Activated CD4-positive, alpha-beta T cell treated with anti-CD3 and anti-CD28 coated beads, Interleukin-2, amount 50 U/mL, for 16 hours (primary cell): ENCODE data around the gene GARRE1.
A peak's percentile ranks its signal among the peaks of the same experiment; 100 is the strongest.
"Not testable (repeated sequence)": the region's sequence is repeated elsewhere in the genome, so short reads cannot be mapped to it uniquely, and the experiment has no call there.

Experiments used
- DNase-seq: peaks from one replicate; pipeline ENCODE4 v3.0.0-alpha.2; 2020

Gene GARRE1

DNA sequence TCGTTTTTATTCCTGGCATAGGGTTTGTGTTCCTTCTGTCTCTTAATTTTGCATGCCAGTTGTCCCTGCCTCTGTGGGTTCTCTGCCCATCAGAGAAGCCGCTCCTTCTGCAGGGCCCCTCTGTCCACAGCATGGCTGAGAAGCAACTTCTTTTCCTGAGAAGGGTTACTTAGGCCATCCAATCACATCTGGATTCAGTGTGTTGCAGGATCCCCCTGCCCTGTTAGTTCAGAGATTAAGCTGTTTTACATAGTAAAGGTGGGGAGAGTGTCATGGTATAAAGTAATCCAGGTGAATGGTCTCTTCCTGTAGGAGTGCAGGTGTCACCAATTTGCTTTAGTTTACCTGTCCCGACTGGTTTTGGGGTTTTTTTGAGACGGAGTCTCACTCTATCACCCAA lies 22.9 kb upstream of the GARRE1 start:
- no peak for DNase-seq

DNA sequence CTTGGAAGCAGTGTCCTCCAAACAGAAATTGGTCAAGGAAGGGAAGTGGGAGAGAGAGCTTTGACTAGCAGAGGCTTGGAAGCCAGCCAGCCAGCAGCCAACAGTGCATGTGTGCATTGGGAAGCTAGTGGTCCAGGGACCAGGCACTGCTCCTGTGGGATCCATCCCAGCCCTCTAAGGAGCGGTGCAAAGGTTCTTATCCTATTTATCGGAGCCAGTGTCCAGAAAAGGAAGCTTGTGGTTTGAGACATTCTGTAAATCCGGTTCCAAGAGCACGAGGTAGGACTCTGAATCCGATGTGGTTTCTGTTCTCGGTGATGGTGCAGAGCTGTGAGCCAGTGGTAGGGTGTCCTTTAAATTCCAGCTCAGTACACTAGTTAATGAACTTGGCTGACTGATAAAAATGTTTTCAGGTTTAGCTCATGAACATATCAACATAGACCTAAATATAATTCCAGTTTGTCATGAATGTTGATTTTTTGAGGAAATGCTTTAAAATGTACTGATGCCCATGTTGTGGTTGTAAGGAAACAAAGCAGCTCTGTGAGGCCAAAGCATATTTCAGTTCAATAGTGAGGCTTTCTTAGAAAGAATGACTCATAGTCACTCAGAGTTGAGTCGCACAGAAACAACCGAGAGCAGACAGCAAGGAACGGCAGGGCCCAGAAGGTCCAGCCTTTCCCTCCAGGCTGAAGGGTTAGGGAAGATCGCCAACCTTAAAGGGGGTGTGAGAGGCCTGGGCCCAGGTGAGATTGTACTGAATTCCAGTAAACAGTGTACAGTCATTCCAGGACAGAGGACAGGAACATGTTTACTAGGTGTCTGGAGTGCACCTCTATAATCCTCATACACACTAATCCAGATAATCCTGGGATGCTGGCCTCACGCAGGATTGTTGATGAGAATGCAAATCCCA lies 21.5 kb upstream of the GARRE1 start:
- DNase-seq, result peak; percentile 74

DNA sequence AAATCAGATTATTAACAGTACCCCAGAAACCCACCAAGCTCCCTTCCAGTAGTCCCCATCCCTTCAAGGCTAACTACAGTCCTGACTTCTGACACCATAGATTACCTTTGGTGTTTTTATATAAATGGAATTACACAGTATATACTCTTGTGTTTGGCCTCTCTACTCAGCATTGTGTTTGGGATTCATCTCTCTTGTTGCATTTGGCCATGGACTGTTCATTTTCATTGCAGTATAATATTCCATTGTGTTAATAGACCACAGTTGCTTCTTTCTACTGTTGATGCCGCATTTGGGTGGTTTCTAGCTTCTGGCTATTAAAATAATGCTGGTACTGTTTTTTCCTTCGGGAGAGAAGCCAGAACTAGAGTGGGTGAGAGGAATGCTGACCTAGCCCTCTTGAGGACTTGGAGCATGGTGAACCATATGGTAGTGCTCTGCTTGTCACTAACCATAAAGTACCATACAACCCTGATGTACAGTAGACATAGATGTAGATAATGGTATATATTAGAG lies 18.9 kb upstream of the GARRE1 start:
- DNase-seq, result no peak

DNA sequence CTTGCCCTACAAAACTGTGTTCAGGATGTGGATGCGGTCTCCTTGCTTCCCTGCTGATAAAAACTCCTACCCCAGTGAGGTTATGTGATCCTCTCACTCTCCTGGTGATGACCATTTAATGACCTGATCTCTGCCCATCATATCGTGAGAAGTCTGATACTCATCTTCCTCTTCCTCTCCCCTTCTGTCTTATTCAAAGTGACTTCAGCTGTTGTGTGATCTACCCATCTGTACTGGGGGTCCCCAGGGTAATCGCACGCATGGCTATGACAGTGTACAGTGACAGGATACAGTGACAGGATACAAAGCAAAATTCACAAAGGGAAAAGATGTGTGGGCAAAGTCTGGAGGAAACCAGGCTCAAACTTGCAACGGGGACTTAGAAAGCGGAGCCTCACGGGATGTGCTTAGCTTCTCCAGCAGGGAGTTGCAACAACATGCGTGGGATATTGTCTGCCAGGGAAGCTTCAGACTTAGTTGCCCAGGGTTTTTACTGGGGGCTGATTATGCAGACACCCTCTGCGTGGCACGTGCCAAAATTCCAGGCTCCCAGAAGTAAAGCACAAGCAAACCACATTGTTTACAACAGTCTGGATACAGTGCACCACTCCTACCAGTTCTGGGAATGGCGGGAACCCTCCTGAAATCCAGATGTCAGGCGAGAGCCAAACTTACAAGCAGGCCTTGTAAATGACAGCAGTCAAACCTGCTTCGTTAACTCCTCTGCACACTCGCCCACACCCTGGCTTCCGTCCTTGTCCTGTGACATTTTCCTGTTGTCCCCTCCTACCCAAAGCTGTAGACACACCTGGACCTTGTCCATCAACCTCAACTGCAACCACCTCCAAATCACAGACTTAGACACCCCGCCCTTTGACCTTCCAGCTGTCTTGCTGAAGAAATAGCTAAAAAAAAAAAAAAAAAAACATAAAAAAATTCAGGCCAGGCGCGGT lies 18.0 kb upstream of the GARRE1 start:
- no peak for DNase-seq

DNA sequence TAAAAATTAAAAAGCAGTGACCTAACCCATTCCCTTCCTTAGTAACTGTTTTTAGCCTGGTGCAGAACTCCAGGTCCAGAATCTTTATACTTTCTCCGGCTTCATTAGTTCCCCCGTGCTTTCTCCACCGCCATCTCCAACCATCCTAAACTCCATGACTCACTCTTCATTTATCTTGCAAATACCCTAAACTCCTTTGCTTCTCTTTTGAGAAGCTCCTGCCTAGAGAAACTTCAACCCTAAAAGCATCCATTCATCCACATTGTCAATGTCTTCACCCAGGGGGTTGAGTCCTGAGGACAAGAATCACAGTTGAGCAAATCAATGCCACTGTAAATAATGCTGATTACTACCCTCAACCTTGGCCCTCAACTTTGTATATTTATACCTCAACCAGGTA lies 17.1 kb upstream of the GARRE1 start:
- DNase-seq, result no peak

DNA sequence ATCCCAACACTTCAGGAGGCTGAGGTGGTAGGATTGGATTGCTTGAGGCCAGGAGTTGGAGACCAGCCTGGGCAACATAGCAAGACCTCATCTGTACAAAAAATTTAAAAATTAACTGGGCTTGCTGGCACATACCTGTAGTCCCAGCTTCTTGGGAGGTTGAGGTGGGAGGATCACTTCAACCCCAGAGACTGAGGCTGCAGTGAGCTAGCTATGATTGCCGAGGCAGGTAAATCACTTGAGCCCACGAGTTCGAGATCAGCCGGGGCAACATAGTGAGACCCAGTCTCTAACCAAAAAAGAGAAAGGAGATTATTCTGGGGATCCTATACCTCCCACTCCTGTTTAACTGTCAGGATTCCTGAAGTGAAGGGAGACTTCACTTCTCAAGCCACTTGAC lies 16.4 kb upstream of the GARRE1 start:
- DNase-seq, result no peak

DNA sequence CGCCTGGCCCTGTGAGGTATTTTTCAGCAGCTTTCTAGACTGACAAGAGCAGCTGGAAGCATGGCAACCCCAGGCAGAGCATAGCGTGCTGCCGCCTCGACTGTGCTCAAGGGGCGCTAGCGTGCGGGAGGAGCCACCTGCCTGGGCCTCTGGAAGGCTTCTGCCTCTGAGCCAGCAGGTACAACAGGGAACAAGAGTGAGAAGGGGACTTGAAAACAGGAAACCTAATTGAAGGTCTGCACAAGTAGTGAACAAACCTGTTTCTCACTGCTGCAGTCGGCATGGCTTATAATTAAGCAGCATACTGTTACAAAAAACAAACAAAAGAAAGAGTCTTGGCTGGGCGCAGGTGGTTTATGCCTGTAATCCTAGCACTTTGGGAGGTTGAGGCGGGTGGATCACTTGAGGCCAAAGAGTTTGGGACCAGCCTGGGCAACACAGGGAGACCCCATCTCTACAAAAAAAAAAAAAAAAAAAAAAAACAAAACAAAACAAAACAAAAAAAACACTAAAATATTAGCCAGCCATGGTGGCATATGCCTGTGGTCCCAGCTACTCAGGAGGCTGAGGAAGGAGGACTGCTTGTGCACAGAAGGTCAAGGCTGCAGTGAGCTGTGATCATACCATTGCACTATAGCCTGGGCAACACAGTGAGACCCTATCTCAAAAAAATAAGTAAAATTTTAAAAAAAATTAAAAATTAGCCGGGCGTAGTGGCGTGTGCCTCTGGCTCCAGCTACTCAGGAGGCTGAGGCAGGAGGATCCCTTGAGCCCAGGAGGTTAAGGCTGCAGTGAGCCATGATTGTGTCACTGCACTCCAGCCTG lies 12.6 kb upstream of the GARRE1 start:
- no peak for DNase-seq

DNA sequence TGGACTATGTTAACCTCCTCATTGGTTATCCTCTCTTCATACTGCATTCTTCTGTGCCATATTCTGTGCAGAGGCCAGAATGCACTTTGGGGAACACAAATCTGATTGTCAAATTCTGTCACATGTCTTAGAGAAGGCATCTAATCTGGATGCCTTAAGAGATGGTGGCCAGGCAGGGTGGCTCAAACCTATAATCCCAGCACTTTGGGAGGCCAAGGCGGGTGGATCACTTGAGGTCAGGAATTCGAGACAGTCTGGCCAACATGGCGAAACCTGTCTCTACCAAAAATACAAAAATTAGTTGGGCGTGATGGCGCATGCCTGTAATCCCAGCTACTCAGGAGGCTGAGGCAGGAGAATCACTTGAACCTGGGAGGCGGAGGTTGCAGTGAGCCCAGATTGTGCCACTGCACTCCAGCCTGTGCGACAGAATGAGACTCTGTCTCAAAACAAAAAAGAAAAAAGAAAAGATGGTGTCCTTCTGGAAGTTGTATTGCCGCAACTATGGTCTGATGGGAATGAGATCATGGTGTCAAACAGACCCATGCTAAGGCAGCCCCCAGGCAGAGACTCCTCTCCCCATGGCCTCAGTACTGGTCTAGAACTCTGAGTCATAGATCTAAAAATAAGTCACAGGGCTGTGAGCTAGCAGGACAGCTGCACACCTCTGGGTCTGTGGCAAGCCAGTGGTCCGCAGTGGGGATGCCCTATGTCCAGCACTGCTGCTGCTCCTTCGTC lies 11.0 kb upstream of the GARRE1 start:
- not testable (repeated sequence) for DNase-seq

DNA sequence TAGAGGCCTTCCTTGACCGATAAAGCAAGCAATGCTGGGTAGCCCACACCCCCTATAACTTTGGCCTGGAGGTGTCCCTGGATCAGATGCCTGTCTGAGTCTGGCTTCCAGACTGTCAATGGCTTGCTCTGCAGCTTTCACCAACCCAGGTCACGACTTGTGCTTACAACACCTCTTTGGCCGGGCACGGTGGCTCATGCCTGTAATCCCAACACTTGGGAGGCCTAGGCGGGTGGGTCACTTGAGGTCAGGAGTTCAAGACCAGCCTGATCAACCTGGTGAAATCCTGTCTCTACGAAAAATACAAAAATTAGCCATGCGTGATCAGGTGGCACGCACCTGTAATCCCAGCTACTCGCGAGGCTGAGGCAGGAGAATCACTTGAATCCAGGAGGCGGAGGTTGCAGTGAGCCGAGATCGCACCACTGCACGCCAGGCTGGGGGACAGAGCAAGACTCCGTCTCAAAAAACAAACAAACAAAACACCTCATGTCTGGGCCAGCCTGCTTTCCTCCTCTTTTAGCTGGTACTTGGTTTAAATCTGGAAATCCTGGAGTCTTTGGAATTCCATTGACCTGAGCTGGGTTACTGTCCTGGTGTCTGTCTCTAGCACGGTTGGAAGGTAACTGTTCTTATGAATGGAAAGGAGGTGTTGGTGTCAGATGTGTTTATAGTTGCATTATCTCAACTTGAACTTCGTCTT lies 10.3 kb upstream of the GARRE1 start:
- DNase-seq, result no peak

DNA sequence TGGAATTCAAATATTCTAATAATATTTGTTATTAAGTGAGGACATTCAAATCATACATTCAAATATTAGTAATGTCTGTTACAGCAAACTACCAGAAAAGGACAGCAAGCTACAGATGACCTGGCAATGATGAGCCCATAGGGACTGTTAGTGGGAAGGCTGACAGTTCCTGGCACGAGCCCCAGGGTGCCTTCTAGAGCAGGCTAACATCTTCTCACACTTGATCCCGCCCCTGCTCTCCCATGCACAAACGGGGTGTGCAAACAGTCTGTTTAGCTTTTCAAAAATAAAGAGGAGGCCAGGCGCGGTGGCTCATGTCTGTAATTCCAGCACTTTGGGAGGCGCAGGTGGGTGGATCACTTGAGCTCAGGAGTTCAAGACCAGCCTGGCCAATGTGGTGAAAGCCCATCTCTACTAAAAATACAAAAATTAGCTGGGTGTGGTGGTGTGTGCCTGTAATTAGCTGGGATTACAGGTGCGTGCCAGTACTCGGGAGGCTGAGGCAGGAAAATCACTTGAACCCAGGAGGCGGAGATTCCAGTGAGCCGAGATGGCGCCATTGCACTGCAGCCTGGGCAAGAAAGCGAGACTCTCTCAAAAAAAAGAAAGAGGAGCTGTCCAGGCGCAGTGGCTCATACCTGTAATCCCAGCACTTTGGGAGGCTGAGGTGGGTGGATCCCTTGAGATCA lies 9.6 kb upstream of the GARRE1 start:
- DNase-seq, result no peak

DNA sequence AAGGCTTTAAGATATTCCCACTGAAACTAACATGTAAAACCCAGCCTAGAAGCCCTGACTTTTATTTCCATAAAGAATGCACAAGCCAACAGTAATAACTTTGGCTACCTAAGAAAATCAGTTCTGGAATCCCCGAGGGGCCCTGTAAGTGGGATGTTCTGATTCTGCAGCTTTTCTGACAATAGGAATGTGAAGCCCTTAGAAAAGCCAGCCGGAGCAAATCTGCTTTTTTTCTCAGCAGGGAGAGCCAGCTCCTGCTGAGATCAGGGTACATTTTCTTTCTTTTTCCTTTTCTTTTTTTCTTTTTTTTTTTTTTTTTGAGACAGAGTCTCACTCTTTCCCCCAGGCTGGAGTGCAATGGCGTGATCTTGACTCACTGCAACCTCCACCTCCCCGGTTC lies 8.0 kb upstream of the GARRE1 start:
- no peak for DNase-seq

DNA sequence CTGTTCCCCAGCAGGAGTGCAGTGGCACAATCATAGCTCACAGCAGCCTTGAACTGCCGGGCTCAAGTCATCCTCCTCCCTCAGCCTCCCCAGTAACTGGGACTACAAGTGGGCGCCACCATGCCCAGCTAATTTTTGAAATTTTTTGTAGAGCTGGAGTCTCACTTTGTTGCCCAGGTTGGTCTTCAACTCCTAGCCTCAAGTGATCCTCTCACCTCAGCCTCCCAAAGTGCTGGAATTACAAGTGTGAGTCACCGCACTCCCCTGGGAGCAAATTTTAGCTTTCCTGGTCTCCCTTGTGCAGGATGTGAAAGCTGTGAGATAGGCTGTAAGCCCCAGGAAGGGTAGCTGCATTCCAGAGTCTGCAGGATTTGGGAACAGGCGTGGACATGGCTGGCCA lies 5.4 kb upstream of the GARRE1 start:
- DNase-seq, result no peak

DNA sequence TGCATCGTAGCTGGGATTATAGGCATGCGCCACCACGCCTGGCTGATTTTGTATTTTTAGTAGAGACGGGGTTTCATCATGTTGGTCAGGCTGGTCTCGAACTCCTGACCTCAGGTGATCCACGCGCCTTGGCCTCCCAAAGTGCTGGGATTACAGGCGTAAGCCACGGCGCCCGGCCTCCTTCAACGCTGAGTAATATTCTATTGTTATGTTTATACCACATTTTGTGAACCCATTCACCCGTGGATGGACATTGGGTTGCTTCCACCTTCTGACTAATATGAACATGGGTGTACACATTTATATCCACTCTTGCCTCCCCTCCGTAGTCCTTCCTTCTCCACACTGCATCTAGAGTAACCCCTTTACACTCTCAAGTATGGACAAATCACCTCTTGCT lies 1.2 kb upstream of the GARRE1 start:
- not testable (repeated sequence) for DNase-seq

DNA sequence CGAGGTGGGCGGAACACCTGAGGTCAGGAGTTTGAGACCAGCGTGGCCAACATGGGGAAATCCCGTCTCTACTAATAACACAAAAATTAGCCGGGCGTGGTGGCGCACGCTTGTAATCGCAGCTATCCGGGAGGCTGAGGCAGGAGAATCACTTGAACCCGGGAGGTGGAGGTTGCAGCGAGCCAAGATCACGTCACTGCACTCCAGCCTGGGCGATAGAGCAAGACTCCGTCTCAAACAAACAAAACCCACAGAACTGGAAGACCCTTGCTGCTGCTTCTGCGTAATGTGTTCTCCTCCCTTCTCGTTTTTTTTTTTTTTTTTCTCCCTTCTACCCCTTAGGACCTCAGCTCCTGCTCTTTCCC lies 691 bp upstream of the GARRE1 start:
- not testable (repeated sequence) for DNase-seq

DNA sequence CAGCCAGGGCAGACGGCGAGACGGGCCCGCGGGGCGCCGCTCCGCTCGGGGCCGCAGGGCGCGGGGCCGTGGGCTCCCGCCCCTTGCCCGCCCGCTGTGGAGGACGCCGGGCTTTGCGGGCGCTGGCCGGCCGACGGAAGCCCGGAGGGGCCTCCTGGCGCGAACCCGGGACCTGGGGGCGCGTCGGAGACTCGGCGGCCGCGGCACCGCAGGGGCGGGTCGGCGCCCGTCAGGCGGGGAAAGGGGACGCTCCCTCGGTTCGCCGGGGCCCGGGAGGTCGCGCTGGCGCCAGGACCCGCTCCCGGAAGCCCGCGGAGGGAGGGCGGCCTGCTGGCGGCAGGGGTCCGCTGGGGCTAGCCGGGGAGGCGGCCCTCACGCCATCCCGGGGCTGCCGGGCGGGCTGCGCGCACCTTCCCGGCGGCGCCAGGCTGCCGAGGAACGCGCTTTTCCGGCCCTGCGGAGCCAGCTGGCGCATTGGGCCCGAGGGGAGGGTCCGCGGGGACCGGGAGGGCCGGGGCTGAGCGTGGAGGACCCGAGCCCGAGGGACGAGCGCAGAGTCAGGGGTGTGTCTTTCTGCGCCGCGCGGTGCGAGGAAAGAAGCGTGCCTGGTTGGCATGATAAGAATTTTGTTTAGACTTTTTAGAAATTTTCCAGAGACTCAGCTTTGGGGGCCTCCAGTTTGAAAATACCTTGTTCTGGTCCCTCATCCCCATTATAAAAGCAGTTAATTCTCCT lies 511 bp downstream of the GARRE1 start:
- no peak for DNase-seq

DNA sequence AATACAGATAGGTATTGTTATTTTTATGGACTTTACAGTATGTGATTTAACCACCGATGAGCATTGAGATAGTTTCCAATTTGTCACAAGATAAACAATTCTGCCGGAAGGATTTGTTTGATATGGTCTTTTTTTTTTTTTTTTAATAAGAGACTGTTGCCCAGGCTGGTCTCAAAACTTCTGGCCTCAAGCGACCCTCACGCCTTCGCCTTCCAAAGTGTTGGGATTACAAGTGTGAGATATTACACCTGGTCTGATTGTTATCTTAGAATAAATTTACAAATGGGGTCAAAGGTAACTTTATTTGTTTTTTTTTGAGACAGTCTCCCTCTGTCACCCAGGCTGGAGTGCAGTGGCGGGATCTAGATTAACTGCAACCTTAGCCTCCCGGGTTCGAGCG lies 1.2 kb downstream of the GARRE1 start:
- no peak for DNase-seq

DNA sequence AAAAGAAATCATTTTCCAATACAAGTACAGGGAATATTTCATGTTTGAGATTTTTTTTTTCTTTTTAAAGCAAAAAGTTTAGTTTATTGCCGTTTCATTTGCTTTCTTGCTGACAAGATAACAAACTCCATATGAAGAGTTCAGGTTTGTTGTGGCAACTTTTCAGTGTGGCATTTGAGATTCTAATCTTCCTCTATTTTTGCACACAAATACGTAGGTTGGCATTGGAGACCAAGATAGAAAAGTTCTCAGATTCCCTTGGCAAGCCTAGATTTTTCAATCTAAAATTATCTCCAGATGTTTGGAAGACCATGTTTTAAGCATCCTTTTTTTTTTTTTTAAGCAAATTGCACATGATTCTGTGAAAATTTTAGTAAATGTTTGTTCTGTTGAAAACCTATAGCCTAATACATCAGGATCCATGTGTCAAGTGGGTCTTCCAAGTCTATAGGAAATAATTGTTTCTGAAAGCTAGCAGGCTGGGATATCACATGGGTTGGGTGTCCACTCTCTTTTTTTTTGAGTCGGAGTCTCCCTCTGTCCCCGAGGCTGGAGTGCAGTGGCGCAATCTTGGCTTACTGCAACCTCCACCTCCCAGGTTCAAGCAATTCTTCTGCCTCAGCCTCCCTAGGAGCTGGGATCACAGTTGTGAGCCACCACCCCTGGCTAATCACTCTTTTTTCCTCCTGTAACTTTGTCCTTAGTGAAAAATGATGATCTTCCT lies 2.6 kb downstream of the GARRE1 start:
- DNase-seq, result no peak

DNA sequence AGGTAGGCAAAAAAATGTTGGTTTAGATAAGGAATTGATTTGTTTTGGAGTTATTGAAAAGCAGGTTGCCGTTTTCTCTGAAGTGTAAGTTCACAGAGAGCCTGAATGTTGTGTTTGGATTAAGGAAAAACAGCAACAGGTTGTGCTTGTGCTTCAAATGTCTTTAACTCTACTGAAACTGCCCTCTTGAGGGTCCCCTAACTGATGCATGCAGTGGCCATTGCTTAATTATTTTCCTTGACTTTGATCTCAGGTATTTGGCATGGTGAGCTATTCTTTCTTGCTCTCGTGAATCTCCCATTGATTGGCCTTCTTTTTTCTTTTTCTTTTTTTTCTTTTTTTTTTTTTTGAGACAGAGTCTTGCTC lies 3.2 kb downstream of the GARRE1 start:
- no peak for DNase-seq

DNA sequence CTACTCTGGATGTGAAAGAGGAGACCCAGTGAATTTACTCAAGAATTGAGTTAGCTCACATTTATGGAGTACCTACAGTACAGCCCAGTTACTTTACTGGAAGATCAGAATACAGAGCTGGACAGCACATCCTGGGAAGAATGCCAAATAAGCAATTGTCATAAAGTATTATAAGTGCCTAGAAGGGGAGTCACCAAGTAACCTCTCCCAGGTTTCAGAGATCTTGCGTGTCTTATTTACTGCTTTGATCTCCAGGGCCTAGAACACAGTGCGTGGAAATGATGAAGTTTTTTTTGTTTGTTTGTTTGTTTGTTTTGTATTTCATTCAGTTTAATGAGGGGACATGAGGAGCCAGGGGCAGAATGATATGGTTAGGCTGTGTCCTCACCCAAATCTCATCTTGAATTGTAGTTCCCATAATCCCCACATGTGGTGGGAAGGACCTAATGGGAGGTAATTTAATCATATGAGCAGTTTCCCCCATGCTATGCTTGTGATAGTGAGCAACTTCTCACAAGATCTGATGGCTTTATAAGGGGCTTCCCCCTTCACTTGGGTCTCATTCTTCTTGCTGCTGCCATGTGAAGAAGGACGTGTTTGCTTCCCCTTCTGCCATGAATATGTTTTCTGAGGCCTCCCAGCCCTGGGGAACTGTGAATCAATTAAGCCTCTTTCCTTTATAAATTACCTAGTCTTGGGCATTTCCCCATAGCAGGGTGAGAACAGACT lies 5.2 kb downstream of the GARRE1 start:
- DNase-seq, result no peak
